WTC11 (cell line): Measurements from ENCODE around the gene HSPA12A. TPM values are rescaled to one million over a fixed set of nuclear protein-coding genes. Genes with fewer than 3 reads are reported as not detected.

Experiments
- ATAC-seq: fragments of 200-7000 bp; cut with Tn5 transposase; 2 replicates; pipeline ENCODE4 v1.10.0; 2021; ENCODE audit warnings: mild to moderate bottlenecking, moderate library complexity
- CTCF ChIA-PET: fragments of 300-600 bp; sonication (Branson Sonifier 250); formaldehyde crosslinking; loops from one replicate; lab custom pipeline; 2021; ENCODE audit warnings: antibody characterized with exemption; lab: Charles Lee
- POLR2A ChIA-PET: fragments of 350-600 bp; sonication (Branson Sonifier 250); formaldehyde crosslinking; loops from one replicate; lab custom pipeline; 2021; ENCODE audit warnings: antibody characterized with exemption; lab: Charles Lee
- DNase-seq: peaks from one replicate; pipeline ENCODE4 v3.0.0; 2021; ENCODE audit warnings: low spot score
- H3K27ac Mint-ChIP-seq: 2 replicates; pipeline ENCODE4 v1.8.0; 2021; ENCODE audit warnings: mixed read lengths
- H3K27me3 Mint-ChIP-seq: 2 replicates; pipeline ENCODE4 v1.8.0; 2021; ENCODE audit warnings: low read depth, mild to moderate bottlenecking, moderate library complexity, mixed read lengths
- H3K36me3 Mint-ChIP-seq: 2 replicates; pipeline ENCODE4 v1.8.0; 2021; ENCODE audit warnings: mixed read lengths
- H3K4me1 Mint-ChIP-seq: 2 replicates; pipeline ENCODE4 v1.8.0; 2022; ENCODE audit warnings: mixed read lengths
- H3K4me3 Mint-ChIP-seq: 2 replicates; pipeline ENCODE4 v1.8.0; 2021; ENCODE audit warnings: mild to moderate bottlenecking, moderate library complexity, mixed read lengths
- H3K9me3 Mint-ChIP-seq: 2 replicates; pipeline ENCODE4 v1.8.0; 2021; ENCODE audit warnings: mixed read lengths
- ATF1 ChIP-seq: sonication (generic); formaldehyde crosslinking; IDR thresholded peaks from 2 replicates; pipeline ENCODE4 v1.8.1; 2023; ENCODE audit warnings: mild to moderate bottlenecking, moderate library complexity, missing genetic modification reagents
- ERG ChIP-seq: fragments of 250-450 bp; sonication (Bioruptor Pico); IDR thresholded peaks from 2 replicates; pipeline ENCODE4 v1.8.0; 2021; ENCODE audit warnings: mild to moderate bottlenecking
- ETV6 ChIP-seq: sonication (generic); formaldehyde crosslinking; IDR thresholded peaks from 2 replicates; pipeline ENCODE4 v1.8.1; 2022; ENCODE audit warnings: mild to moderate bottlenecking, missing genetic modification reagents
- FOXJ3 ChIP-seq: sonication (generic); formaldehyde crosslinking; IDR thresholded peaks from 2 replicates; pipeline ENCODE4 v1.9.0; 2021; ENCODE audit warnings: missing genetic modification reagents, mild to moderate bottlenecking, borderline replicate concordance
- GABPB1 ChIP-seq: sonication (generic); formaldehyde crosslinking; IDR thresholded peaks from 2 replicates; pipeline ENCODE4 v1.8.1; 2023; ENCODE audit warnings: mild to moderate bottlenecking, missing genetic modification reagents
- IRF1 ChIP-seq: sonication (generic); formaldehyde crosslinking; IDR thresholded peaks from 2 replicates; pipeline ENCODE4 v1.8.0; 2023; ENCODE audit warnings: missing genetic modification reagents
- JAZF1 ChIP-seq: fragments of 250-450 bp; sonication (Bioruptor Pico); IDR thresholded peaks from 2 replicates; pipeline ENCODE4 v1.9.0; 2021; ENCODE audit warnings: moderate library complexity, mild to moderate bottlenecking, inconsistent platforms
- MYBL2 ChIP-seq: sonication (generic); formaldehyde crosslinking; IDR thresholded peaks from 2 replicates; pipeline ENCODE4 v1.8.1; 2023; ENCODE audit warnings: mild to moderate bottlenecking, moderate library complexity, missing genetic modification reagents
- NR1H2 ChIP-seq: sonication (generic); formaldehyde crosslinking; IDR thresholded peaks from 2 replicates; pipeline ENCODE4 v1.9.0; 2021; ENCODE audit warnings: mild to moderate bottlenecking, moderate library complexity, missing genetic modification reagents
- RORB ChIP-seq: fragments of 250-450 bp; sonication (Bioruptor Pico); IDR thresholded peaks from 2 replicates; pipeline ENCODE4 v1.9.0; 2021; ENCODE audit warnings: mild to moderate bottlenecking
- TEAD1 ChIP-seq: sonication (generic); formaldehyde crosslinking; IDR thresholded peaks from 2 replicates; pipeline ENCODE4 v1.8.0; 2022; ENCODE audit warnings: mild to moderate bottlenecking, missing genetic modification reagents
- USF1 ChIP-seq: sonication (generic); formaldehyde crosslinking; IDR thresholded peaks from 2 replicates; pipeline ENCODE4 v1.8.0; 2022; ENCODE audit warnings: mild to moderate bottlenecking, missing genetic modification reagents
- ZMAT4 ChIP-seq: fragments of 250-450 bp; sonication (Bioruptor Pico); IDR thresholded peaks from 2 replicates; pipeline ENCODE4 v1.9.0; 2021; ENCODE audit warnings: mild to moderate bottlenecking
- ZNF219 ChIP-seq: sonication (generic); formaldehyde crosslinking; IDR thresholded peaks from 2 replicates; pipeline ENCODE4 v1.8.0; 2023; ENCODE audit warnings: missing genetic modification reagents, mild to moderate bottlenecking, borderline replicate concordance
- ZNF317 ChIP-seq: sonication (generic); formaldehyde crosslinking; IDR thresholded peaks from 2 replicates; pipeline ENCODE4 v1.8.1; 2023; ENCODE audit warnings: low read depth, mild to moderate bottlenecking, moderate library complexity, missing genetic modification reagents, borderline replicate concordance
- ZNF416 ChIP-seq: fragments of 250-450 bp; sonication (Bioruptor Pico); IDR thresholded peaks from 2 replicates; pipeline ENCODE4 v1.9.0; 2021; ENCODE audit warnings: mild to moderate bottlenecking, inconsistent platforms
- total RNA-seq: library from RNA; stranded (reverse); gene quantifications from 3 replicates; pipeline ENCODE4 v1.2.3, GENCODE V29; 2021
- TF ChIP-seq, protein P1 (sequence below): sonication (generic); formaldehyde crosslinking; IDR thresholded peaks from 2 replicates; pipeline ENCODE4 v1.8.1; 2022; ENCODE audit warnings: mild to moderate bottlenecking, moderate library complexity, missing genetic modification reagents
- TF ChIP-seq, protein P2 (sequence below): fragments of 250-450 bp; sonication (Bioruptor Pico); conservative IDR thresholded peaks from 2 replicates; pipeline ENCODE4 v1.9.0; 2021; ENCODE audit warnings: mild to moderate bottlenecking
- TF ChIP-seq, protein P3 (sequence below): fragments of 250-450 bp; sonication (Bioruptor Pico); IDR thresholded peaks from 2 replicates; pipeline ENCODE4 v1.9.0; 2021; ENCODE audit warnings: moderate library complexity, mild to moderate bottlenecking, inconsistent platforms, borderline replicate concordance
- TF ChIP-seq, protein P4 (sequence below): sonication (generic); formaldehyde crosslinking; IDR thresholded peaks from 2 replicates; pipeline ENCODE4 v1.8.1; 2022; ENCODE audit warnings: low read depth, missing genetic modification reagents, borderline replicate concordance
- TF ChIP-seq, protein P5 (sequence below): sonication (generic); formaldehyde crosslinking; IDR thresholded peaks from 2 replicates; pipeline ENCODE4 v1.8.0; 2022; ENCODE audit warnings: mild to moderate bottlenecking, missing genetic modification reagents

The HSPA12A gene
- total RNA-seq, 1 experiment from 2014 or later, result 7.2 TPM

- no peak overlapping the region for H3K4me3 Mint-ChIP-seq
- peaks cover 6% of the 10 kb centered on the region for H3K9me3 Mint-ChIP-seq
- H3K4me1 Mint-ChIP-seq, result peaks cover 40% of the 10 kb centered on the region
- DNase-seq, result no peak
- no peak for ATAC-seq
- ChIA-PET POLR2A (no interaction called here), CTCF (no interaction called here)
- no peak for TF ChIP-seq RORB
- TF ChIP-seq ZNF317, result no peak
- no peak for TF ChIP-seq NR1H2 (CRISPR knock-in tag)
- no peak for TF ChIP-seq USF1
- TF ChIP-seq, protein P1, sequence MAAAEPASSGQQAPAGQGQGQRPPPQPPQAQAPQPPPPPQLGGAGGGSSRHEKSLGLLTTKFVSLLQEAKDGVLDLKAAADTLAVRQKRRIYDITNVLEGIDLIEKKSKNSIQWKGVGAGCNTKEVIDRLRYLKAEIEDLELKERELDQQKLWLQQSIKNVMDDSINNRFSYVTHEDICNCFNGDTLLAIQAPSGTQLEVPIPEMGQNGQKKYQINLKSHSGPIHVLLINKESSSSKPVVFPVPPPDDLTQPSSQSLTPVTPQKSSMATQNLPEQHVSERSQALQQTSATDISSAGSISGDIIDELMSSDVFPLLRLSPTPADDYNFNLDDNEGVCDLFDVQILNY (CRISPR knock-in tag), result no peak
- no peaks in the 10 kb centered on the region for H3K27me3 Mint-ChIP-seq
- H3K27ac Mint-ChIP-seq, result no peak overlapping the region
- peaks cover 28% of the 10 kb centered on the region for H3K36me3 Mint-ChIP-seq
Measured at GRCh38 chr10:116668018-116668417, 74.3 kb downstream of the HSPA12A start.

GRCh38 chr10:116667484-116667883 is 74.9 kb downstream of the HSPA12A start:
- H3K36me3 Mint-ChIP-seq, result peaks cover 30% of the 10 kb centered on the region
- CTCF ChIA-PET, result no interaction called here
- DNase-seq (no peak), ATAC-seq (no peak)
- TF ChIP-seq ZMAT4 (CRISPR knock-in tag), result no peak
- no peak for TF ChIP-seq ETV6 (CRISPR knock-in tag)
- no peak for TF ChIP-seq RORB
- TF ChIP-seq GABPB1 (CRISPR knock-in tag), result no peak
- TF ChIP-seq TEAD1 (CRISPR knock-in tag), result no peak
- no peak for TF ChIP-seq ZNF416 (CRISPR knock-in tag)
- TF ChIP-seq IRF1 (CRISPR knock-in tag), result no peak
- no peak for TF ChIP-seq FOXJ3
- TF ChIP-seq, protein P2, sequence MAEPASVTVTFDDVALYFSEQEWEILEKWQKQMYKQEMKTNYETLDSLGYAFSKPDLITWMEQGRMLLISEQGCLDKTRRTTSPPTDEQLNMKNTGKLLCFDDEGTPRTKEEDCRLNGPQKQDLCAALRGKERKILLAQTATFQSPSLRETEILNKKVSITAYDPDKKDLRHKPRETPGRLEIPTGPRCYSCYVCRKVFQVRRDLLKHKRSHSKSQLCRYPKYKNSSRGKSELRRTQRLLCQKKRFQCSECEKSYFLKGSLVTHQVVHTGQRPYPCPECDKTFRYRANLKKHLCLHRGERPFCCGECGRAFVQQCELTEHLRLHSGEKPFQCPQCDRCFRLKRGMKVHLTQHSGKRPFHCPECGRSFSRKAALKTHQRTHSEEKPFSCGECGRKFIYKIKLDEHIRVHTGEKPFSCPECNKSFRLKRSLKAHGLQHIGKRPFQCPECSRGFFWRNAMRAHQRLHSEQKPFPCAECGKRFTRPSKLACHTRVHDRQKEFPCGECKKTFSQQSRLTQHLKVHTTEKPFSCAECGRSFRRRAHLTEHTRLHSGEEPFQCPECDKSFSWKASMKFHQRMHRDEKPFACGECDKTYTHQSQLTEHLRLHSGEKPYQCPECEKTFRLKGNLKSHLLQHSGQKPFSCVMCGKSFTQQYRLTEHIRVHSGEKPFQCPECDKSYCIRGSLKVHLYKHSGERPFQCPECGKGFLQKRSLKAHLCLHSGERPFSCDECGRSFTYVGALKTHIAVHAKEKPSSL (CRISPR knock-in tag), result no peak
- TF ChIP-seq, protein P1 (CRISPR knock-in tag), result no peak
- TF ChIP-seq ERG (CRISPR knock-in tag), result no peak
- TF ChIP-seq JAZF1, result no peak
- TF ChIP-seq ZNF219 (CRISPR knock-in tag), result no peak
- TF ChIP-seq MYBL2 (CRISPR knock-in tag), result no peak
- TF ChIP-seq ATF1, result no peak
- TF ChIP-seq, protein P3, sequence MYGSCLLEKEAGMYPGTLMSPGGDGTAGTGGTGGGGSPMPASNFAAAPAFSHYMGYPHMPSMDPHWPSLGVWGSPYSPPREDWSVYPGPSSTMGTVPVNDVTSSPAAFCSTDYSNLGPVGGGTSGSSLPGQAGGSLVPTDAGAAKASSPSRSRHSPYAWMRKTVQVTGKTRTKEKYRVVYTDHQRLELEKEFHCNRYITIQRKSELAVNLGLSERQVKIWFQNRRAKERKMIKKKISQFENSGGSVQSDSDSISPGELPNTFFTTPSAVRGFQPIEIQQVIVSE (CRISPR knock-in tag), result no peak
- TF ChIP-seq, protein P4, sequence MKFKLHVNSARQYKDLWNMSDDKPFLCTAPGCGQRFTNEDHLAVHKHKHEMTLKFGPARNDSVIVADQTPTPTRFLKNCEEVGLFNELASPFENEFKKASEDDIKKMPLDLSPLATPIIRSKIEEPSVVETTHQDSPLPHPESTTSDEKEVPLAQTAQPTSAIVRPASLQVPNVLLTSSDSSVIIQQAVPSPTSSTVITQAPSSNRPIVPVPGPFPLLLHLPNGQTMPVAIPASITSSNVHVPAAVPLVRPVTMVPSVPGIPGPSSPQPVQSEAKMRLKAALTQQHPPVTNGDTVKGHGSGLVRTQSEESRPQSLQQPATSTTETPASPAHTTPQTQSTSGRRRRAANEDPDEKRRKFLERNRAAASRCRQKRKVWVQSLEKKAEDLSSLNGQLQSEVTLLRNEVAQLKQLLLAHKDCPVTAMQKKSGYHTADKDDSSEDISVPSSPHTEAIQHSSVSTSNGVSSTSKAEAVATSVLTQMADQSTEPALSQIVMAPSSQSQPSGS, result no peak
- TF ChIP-seq, protein P5, sequence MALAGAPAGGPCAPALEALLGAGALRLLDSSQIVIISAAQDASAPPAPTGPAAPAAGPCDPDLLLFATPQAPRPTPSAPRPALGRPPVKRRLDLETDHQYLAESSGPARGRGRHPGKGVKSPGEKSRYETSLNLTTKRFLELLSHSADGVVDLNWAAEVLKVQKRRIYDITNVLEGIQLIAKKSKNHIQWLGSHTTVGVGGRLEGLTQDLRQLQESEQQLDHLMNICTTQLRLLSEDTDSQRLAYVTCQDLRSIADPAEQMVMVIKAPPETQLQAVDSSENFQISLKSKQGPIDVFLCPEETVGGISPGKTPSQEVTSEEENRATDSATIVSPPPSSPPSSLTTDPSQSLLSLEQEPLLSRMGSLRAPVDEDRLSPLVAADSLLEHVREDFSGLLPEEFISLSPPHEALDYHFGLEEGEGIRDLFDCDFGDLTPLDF (CRISPR knock-in tag), result no peak
- H3K4me1 Mint-ChIP-seq, result peaks cover 40% of the 10 kb centered on the region
- no peak overlapping the region for H3K27ac Mint-ChIP-seq
- peaks cover 6% of the 10 kb centered on the region for H3K9me3 Mint-ChIP-seq
- no peaks in the 10 kb centered on the region for H3K27me3 Mint-ChIP-seq
- POLR2A ChIA-PET, result no interaction called here
- no peak overlapping the region for H3K4me3 Mint-ChIP-seq
